Skin epidermis (tissue), 12 donors: Measurements from ENCODE around the gene MSANTD7.
"Not testable (repeated sequence)": the region's sequence is repeated elsewhere in the genome, so short reads cannot be mapped to it uniquely, and the experiment has no call there.

Source experiments
- H3K27ac ChIP-seq, 21 experiments: fragments of 200-600 bp; sonication (generic) in 11 of 21; one replicate each; pipeline ENCODE4 v1.5.0; 2020; ENCODE audit warnings: mild to moderate bottlenecking in 3 of 21, inconsistent platforms in 2 of 21, moderate library complexity in 2 of 21
- H3K4me3 ChIP-seq, 7 experiments: fragments of 200-600 bp; sonication (generic) in 2 of 7; one replicate each; pipeline ENCODE4 v1.5.0; 2020; ENCODE audit warnings: inconsistent platforms in 2 of 7, mild to moderate bottlenecking in 2 of 7, moderate library complexity in 1 of 7

The MSANTD7 gene, protein sequence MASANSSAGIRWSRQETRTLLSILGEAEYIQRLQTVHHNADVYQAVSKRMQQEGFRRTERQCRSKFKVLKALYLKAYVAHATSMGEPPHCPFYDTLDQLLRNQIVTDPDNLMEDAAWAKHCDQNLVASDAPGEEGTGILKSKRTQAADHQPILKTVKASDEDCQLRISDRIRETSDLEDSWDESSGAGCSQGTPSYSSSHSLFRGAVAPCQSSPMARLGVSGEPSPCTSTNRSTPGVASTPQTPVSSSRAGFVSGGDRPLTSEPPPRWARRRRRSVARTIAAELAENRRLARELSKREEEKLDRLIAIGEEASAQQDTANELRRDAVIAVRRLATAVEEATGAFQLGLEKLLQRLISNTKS

GRCh38 chr10:14837757-14838581 lies at the start of gene MSANTD7, which contains the start of the genes CDNF and HSPA14:
Gene MSANTD7 (plus strand): TSS chr10:14838306. CDS start chr10:14842285, 3,979 bp downstream.
Gene CDNF (minus strand): TSS chr10:14838037. CDS start chr10:14837946, 91 bp downstream.
Gene HSPA14 (plus strand): TSS chr10:14838306. CDS start chr10:14838403, 97 bp downstream.
- peak within 1 kb of the TSS; percentile 86 to 99 (median 94) for H3K27ac ChIP-seq
- H3K4me3 ChIP-seq, result peak within 1 kb of the TSS; percentile 93 to 100 (median 96)

- Histone ChIP-seq H3K27ac (no peak overlapping the region), H3K4me3 (no peak overlapping the region)
Measured at GRCh38 chr10:14798636-14799035, 39.5 kb upstream of the MSANTD7 start.

- Histone ChIP-seq H3K27ac (no peak overlapping the region), H3K4me3 (no peak overlapping the region)
Measured at GRCh38 chr10:14800397-14800796, 37.7 kb upstream of the MSANTD7 start.

- Histone ChIP-seq H3K27ac (no peak overlapping the region), H3K4me3 (no peak overlapping the region)
Measured at GRCh38 chr10:14801723-14802122, 36.4 kb upstream of the MSANTD7 start.

GRCh38 chr10:14803827-14804226 lies 34.3 kb upstream of the MSANTD7 start:
- H3K4me3 ChIP-seq, result no peak overlapping the region
- H3K27ac ChIP-seq, result no peak overlapping the region

- Histone ChIP-seq H3K4me3 (no peak overlapping the region), H3K27ac (no peak overlapping the region)
Measured at GRCh38 chr10:14806318-14806717, 31.8 kb upstream of the MSANTD7 start.

- no peak overlapping the region for H3K27ac ChIP-seq
- no peak overlapping the region for H3K4me3 ChIP-seq
Measured at GRCh38 chr10:14810969-14811953, 26.8 kb upstream of the MSANTD7 start.

- H3K27ac ChIP-seq, result no peak overlapping the region
- H3K4me3 ChIP-seq, result no peak overlapping the region
Measured at GRCh38 chr10:14812271-14812670, 25.8 kb upstream of the MSANTD7 start.

- Histone ChIP-seq H3K27ac (no peak overlapping the region), H3K4me3 (no peak overlapping the region)
Measured at GRCh38 chr10:14815681-14816080, 22.4 kb upstream of the MSANTD7 start.

DNA sequence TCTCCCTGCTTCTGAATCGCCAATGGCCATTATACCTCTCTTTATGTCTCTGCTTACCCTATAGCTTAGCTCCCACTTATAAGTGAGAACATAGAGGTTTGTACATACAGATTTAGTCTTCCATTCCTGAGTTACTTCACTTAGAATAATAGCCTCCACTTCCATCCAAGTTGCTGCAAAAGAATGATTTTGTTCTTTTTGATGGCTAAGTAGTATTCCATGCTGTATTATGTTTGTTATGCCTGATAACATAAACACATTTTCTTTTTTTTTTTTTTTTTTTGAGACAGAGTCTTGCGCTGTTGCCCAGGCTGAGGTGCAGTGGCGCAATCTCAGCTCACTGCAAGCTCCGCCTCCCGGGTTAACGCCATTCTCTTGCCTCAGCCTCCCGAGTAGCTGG lies 21.4 kb upstream of the MSANTD7 start:
- H3K27ac ChIP-seq, result not testable (repeated sequence)

GRCh38 chr10:14820010-14820774 lies 17.9 kb upstream of the MSANTD7 start:
- H3K4me3 ChIP-seq, result no peak overlapping the region
- H3K27ac ChIP-seq, result no peak overlapping the region

More for the DNA sequence above, 21.4 kb upstream of the MSANTD7 start:
- not testable (repeated sequence) for H3K4me3 ChIP-seq

GRCh38 chr10:14820775-14821154 lies 17.3 kb upstream of the MSANTD7 start:
- H3K27ac ChIP-seq, result no peak overlapping the region
- no peak overlapping the region for H3K4me3 ChIP-seq

DNA sequence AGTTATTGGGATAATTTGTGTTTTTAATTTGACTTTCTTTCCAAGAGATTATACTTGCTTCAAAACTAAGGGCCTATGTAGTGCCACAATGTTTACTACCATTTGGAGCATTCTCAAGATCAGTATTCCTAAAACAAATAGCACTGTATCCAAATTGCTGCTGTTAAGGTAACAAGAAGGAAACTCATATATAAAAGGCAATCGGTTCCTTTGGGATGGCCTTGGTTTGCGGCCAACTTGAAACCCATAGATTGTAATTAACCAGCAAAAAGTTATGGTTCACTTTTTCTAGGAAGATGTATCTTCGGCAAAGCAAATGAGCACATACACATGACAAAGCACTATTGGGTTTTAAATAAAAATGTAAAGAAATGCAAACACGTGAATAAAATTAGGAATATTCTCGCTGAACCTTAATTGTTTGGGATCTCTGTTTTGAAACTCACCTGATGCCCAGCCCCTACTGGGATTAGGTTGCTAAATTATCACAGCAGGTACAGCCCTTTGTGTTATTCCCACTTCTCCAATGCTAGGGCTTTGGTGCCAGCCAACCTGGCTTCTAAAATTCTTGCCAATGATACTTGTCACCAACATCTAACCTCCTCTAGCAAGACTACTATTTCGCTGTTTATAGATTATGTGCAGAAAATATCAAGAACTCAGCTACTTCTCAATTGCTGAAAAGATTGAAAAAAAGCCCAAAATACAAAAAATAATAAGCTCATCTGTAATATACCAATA lies 16.3 kb upstream of the MSANTD7 start:
- no peak overlapping the region for H3K27ac ChIP-seq

DNA sequence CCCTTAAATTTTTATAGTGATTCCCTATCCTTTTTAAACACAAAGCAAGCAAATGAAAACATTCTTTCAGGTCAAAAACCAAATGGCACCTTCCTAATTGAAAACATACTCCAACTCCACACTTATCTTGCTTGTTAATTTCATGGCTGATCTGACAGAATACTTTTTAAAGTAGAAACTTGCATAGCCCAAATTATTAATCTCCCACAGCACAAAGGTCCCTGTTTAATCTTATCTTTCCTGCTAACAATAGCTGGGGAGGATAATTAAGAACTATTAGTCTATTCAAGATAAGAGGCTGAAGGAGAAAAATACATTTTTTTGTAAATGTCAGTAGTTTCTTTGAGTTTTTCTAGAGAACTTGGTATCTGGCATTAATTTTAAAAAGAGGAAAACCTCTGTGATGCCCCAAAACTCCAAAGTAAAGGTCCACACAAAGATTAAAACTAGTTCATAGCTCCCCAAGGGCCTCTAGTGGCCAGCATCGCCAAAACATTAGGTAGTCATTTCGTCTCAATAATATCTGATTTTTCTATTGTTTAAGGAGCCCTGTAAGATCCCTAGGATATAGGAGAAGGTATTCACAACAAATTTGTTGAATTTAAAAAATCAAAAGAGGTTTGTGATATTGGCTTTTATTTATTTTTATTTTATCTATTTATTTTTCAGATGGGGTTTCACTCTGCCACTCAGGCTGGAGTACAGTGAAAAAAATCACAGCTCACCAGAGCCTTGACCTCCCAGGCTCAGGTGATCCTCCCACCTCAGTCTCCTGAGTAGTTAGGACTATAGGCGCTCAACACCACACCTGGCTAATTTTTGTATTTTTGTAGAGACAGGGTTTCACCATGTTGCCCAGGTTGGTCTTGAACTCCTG lies 15.0 kb upstream of the MSANTD7 start:
- no peak overlapping the region for H3K27ac ChIP-seq
- no peak overlapping the region for H3K4me3 ChIP-seq

More for the DNA sequence above, 16.3 kb upstream of the MSANTD7 start:
- no peak overlapping the region for H3K4me3 ChIP-seq

DNA sequence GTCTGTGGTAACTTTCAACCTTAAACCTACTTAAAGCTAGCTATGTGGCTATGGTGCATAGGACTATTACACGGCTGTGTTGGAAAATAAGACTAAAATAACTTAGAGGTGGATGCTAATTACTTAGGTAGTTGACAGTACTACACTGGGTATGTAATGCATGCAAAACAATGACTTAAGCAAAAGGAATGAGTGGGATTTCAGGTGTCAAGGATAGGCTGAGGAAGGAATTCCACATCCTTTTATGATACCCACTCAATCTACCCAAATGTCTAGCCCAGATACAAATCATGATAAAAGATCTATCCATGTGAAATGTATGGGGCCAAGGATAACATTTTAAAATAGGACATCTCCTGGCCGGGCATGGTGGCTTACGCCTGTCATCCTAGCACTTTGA lies 14.1 kb upstream of the MSANTD7 start:
- Histone ChIP-seq H3K4me3 (no peak overlapping the region), H3K27ac (no peak overlapping the region)

DNA sequence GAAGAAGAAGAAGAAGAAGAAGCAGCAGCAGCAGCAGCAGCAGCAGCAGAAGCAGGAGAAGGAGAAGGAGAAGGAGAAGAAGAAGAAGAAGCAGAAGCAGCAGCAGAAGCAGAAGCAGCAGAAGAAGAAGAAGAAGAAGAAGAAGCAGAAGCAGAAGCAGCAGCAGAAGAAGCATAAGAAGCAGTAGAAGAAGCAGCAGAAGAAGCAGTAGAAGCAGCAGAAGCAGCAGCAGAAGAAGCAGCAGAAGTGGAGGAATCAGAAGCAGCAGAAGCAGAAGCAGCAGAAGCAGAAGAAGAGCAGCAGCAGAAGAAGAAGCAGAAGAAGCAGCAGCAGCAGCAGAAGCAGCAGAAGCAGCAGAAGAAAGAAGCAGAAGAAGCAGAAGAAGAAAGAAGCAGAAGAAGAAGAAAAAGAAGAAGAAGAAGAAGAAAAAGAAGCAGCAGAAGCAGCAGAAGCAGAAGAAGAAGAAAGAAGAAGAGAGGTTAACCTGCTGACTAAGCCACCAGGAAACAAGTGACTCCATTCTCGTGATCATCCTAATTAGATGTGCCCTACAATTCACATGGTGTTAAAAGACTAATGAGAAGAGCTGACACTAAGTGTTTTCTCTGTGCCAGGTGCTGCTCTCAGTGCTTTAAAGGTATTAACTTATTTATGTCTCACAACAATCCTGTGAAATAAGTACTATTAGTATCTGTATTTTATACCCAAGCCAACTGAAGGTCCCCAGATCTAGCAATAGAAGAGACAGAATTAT lies 11.9 kb upstream of the MSANTD7 start:
- Histone ChIP-seq H3K4me3 (no peak overlapping the region), H3K27ac (no peak overlapping the region)

- H3K27ac ChIP-seq, result no peak overlapping the region
- H3K4me3 ChIP-seq, result no peak overlapping the region
Measured at GRCh38 chr10:14833106-14833505, 5.0 kb upstream of the MSANTD7 start.
